ENCODE measurements around the gene TMTC1.

TMTC1 gene

DNA sequence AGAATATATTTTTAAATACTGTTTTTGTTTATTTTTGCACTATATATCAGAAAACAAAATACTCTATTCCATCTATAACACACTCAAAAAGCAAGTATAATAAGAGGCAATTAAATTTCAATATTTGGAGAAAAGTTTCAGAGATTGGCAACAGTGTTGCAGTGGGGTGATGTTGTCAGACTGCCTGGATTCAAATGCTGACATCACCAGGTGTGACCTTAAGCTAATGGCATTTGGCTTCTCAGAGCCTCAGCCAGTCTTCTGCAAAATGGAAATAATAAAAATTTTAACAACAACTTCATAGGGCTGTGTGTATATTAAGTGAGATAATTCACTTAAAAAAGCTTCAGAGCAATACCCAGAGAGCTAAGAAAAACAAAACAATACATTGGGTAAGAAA lies 74.7 kb downstream of the TMTC1 start:
- H3K4me2 ChIP-seq (ENCODE audit: low read length): no peak overlapping the region
- H3K79me2 ChIP-seq (ENCODE audit: low read length): no peaks in the 10 kb centered on the region
- no peak for TF ChIP-seq EZH2phosphoT487 (IDR thresholded peaks at IDR 0.05; ENCODE audit: low read depth)
- TF ChIP-seq CTCF (IDR thresholded peaks at IDR 0.05; ENCODE audit: low read depth, low read length): no peak

GRCh38 chr12:29707846-29708245 lies 75.9 kb downstream of the TMTC1 start:
- no peaks in the 10 kb centered on the region for H3K79me2 ChIP-seq (ENCODE audit: low read length)
- H3K4me1 ChIP-seq (ENCODE audit: low read length): peaks cover 4% of the 10 kb centered on the region
- H3K4me3 ChIP-seq (ENCODE audit: low read length): no peak overlapping the region
- H3K27ac ChIP-seq (ENCODE audit: low read length): no peak overlapping the region
- no peak for TF ChIP-seq CTCF (IDR thresholded peaks at IDR 0.05; ENCODE audit: low read depth, low read length)
- no peak for TF ChIP-seq EZH2phosphoT487 (IDR thresholded peaks at IDR 0.05; ENCODE audit: low read depth)
- H3K4me2 ChIP-seq (ENCODE audit: low read length): no peak overlapping the region
- no peaks in the 10 kb centered on the region for H3K9me3 ChIP-seq (ENCODE audit: insufficient read depth, low read length)
- no peak overlapping the region for H2AFZ ChIP-seq (ENCODE audit: low read depth, low read length)
- no peaks in the 10 kb centered on the region for H3K27me3 ChIP-seq (ENCODE audit: low read depth, low read length)
- no peak overlapping the region for H3K9ac ChIP-seq (ENCODE audit: low read length)
- H3K36me3 ChIP-seq (replicated peaks; ENCODE audit: low read depth, low read length): no peaks in the 10 kb centered on the region
- no peaks in the 10 kb centered on the region for H4K20me1 ChIP-seq (ENCODE audit: insufficient read depth, low read length)

More for the DNA sequence above, 74.7 kb downstream of the TMTC1 start:
- Histone ChIP-seq H2AFZ (ENCODE audit: low read depth, low read length) (no peak overlapping the region), H3K27me3 (ENCODE audit: low read depth, low read length) (no peaks in the 10 kb centered on the region), H3K9me3 (ENCODE audit: insufficient read depth, low read length) (no peaks in the 10 kb centered on the region), H3K4me3 (ENCODE audit: low read length) (no peak overlapping the region), H4K20me1 (ENCODE audit: insufficient read depth, low read length) (no peaks in the 10 kb centered on the region), H3K36me3 (replicated peaks; ENCODE audit: low read depth, low read length) (no peaks in the 10 kb centered on the region), H3K4me1 (ENCODE audit: low read length) (no peaks in the 10 kb centered on the region), H3K9ac (ENCODE audit: low read length) (no peak overlapping the region), H3K27ac (ENCODE audit: low read length) (no peak overlapping the region)

DNA sequence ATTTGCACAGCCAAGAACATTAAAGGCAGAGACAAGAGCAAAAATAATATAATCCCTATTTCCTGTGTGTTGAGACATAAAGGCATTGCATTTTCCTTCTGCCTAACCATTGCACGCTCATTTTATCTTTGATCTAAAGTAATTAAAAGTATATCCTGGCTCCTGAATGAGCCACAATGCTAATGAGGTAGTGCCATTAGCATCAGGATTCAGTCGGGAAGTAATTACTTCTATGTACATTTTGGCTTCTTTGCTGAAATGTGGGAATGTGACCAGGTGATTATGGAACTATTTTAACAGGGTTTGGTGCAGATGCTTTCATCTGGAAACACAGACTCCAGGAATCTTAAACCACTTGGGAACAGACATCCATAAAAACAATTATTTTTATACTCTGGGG lies 77.4 kb downstream of the TMTC1 start:
- Histone ChIP-seq H3K27ac (ENCODE audit: low read length) (no peak overlapping the region), H3K27me3 (ENCODE audit: low read depth, low read length) (no peaks in the 10 kb centered on the region), H3K4me1 (ENCODE audit: low read length) (peaks cover 6% of the 10 kb centered on the region), H3K9me3 (ENCODE audit: insufficient read depth, low read length) (no peaks in the 10 kb centered on the region), H2AFZ (ENCODE audit: low read depth, low read length) (no peak overlapping the region), H3K36me3 (replicated peaks; ENCODE audit: low read depth, low read length) (no peaks in the 10 kb centered on the region), H3K9ac (ENCODE audit: low read length) (no peak overlapping the region), H3K4me3 (ENCODE audit: low read length) (no peak overlapping the region), H3K4me2 (ENCODE audit: low read length) (no peak overlapping the region), H3K79me2 (ENCODE audit: low read length) (no peaks in the 10 kb centered on the region), H4K20me1 (ENCODE audit: insufficient read depth, low read length) (no peaks in the 10 kb centered on the region)
- TF ChIP-seq CTCF (IDR thresholded peaks at IDR 0.05; ENCODE audit: low read depth, low read length): no peak

GRCh38 chr12:29703528-29703927 lies 80.2 kb downstream of the TMTC1 start:
- TF ChIP-seq CTCF (IDR thresholded peaks at IDR 0.05; ENCODE audit: low read depth, low read length) (no peak), EZH2phosphoT487 (IDR thresholded peaks at IDR 0.05; ENCODE audit: low read depth) (no peak)
- Histone ChIP-seq H4K20me1 (ENCODE audit: insufficient read depth, low read length) (no peaks in the 10 kb centered on the region), H3K27me3 (ENCODE audit: low read depth, low read length) (no peaks in the 10 kb centered on the region), H3K79me2 (ENCODE audit: low read length) (no peaks in the 10 kb centered on the region), H3K9me3 (ENCODE audit: insufficient read depth, low read length) (no peaks in the 10 kb centered on the region), H3K9ac (ENCODE audit: low read length) (no peak overlapping the region), H3K27ac (ENCODE audit: low read length) (no peak overlapping the region), H3K4me2 (ENCODE audit: low read length) (no peak overlapping the region), H3K4me1 (ENCODE audit: low read length) (peaks cover 6% of the 10 kb centered on the region), H3K36me3 (replicated peaks; ENCODE audit: low read depth, low read length) (no peaks in the 10 kb centered on the region), H3K4me3 (ENCODE audit: low read length) (no peak overlapping the region), H2AFZ (ENCODE audit: low read depth, low read length) (no peak overlapping the region)

All from OCI-LY3 (cell line).